ENCODE results near the gene FBF1.

DNA sequence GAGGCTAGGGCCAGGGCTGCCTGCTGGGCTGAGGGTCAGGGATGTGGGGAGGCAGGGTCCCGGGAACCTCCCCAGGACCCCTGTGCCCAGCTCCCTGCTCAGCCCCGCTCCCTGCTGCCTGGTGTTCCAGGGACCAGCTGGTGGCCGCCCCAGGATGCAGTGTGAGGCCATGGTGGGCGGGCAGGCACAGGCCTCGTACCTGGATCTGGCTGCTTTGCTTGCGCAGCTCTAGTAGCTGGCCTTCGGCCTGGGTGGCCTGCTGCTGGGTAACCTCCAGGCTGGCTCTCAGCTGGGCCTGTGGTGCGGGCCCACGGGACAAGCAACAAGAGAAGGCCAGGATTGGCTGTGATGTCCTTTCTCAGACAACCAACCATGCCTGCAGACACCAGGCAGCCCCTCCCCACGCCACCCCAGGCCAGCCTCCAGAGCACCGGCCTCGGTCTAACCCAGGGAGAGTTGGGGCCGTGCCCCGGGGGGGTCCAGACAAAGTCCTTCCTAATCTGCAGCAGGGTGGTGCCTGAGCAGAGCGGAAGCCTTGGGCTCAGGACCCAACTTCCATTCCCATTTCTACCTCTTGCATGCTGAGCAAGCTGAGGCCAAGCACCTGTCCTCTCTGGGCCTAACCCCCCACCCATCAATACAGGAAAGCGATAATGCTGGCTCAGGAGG, 48.2 kb downstream of the FBF1 start:
- no peak for TF ChIP-seq POLR2A (IDR thresholded peaks at IDR 0.05)
- TF ChIP-seq, protein P1, sequence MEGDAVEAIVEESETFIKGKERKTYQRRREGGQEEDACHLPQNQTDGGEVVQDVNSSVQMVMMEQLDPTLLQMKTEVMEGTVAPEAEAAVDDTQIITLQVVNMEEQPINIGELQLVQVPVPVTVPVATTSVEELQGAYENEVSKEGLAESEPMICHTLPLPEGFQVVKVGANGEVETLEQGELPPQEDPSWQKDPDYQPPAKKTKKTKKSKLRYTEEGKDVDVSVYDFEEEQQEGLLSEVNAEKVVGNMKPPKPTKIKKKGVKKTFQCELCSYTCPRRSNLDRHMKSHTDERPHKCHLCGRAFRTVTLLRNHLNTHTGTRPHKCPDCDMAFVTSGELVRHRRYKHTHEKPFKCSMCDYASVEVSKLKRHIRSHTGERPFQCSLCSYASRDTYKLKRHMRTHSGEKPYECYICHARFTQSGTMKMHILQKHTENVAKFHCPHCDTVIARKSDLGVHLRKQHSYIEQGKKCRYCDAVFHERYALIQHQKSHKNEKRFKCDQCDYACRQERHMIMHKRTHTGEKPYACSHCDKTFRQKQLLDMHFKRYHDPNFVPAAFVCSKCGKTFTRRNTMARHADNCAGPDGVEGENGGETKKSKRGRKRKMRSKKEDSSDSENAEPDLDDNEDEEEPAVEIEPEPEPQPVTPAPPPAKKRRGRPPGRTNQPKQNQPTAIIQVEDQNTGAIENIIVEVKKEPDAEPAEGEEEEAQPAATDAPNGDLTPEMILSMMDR (IDR thresholded peaks at IDR 0.05 in 4 of 5, conservative IDR thresholded peaks at IDR 0.05 in 1 of 5), result no peak
